Calu3 (cell line): ENCODE results near the gene HOXB6. TPM values are rescaled to one million over a fixed set of nuclear protein-coding genes. Genes with fewer than 3 reads are reported as not detected.
A peak's percentile ranks its signal among the peaks of the same experiment; 100 is the strongest.

ENCODE experiments used
- BruUV-seq: library from RNA; stranded (reverse); fragments of 400-500 nt; replicated peaks from 2 replicates; lab custom pipeline; 2021; lab: Mats Ljungman, UMichigan
- CTCF ChIA-PET: fragments of 300-600 bp; sonication (Branson Sonifier 250); formaldehyde crosslinking; loops from one replicate; lab custom pipeline; 2022; ENCODE audit warnings: antibody characterized with exemption; lab: Charles Lee
- DNase-seq: peaks from one replicate; pipeline ENCODE4 v3.0.0; 2022
- H3K27ac Mint-ChIP-seq: one replicate; pipeline ENCODE4 v1.8.0; 2022; ENCODE audit warnings: mixed read lengths; ENCODE audit not compliant: unreplicated experiment
- H3K27me3 Mint-ChIP-seq: one replicate; pipeline ENCODE4 v1.8.0; 2022; ENCODE audit warnings: mixed read lengths; ENCODE audit not compliant: unreplicated experiment
- H3K36me3 Mint-ChIP-seq: one replicate; pipeline ENCODE4 v1.8.0; 2022; ENCODE audit warnings: mild to moderate bottlenecking, moderate library complexity, mixed read lengths; ENCODE audit not compliant: insufficient read depth, unreplicated experiment
- H3K4me1 Mint-ChIP-seq: one replicate; pipeline ENCODE4 v1.8.0; 2022; ENCODE audit warnings: mild to moderate bottlenecking, low read depth, mixed read lengths; ENCODE audit not compliant: unreplicated experiment
- H3K4me3 Mint-ChIP-seq: one replicate; pipeline ENCODE4 v1.8.0; 2022; ENCODE audit warnings: mild to moderate bottlenecking, low read depth, moderate library complexity, mixed read lengths; ENCODE audit not compliant: unreplicated experiment
- H3K9me3 Mint-ChIP-seq: one replicate; pipeline ENCODE4 v1.8.0; 2022; ENCODE audit warnings: low read depth, mixed read lengths; ENCODE audit not compliant: unreplicated experiment
- CTCF ChIP-seq: fragments of 200-600 bp; IDR thresholded peaks from one replicate; pipeline ENCODE4 v1.8.0; 2022; ENCODE audit warnings: antibody characterized with exemption; ENCODE audit not compliant: unreplicated experiment
- intact Hi-C: fragments of 100-400 bp; cut with micrococcal nuclease; formaldehyde crosslinking; loops from one replicate; pipeline ENCODE4 v1.10.0; 2022; ENCODE audit not compliant: unreplicated experiment
- total RNA-seq: library from RNA; stranded (reverse); gene quantifications from 2 replicates; pipeline ENCODE4 v1.2.3, GENCODE V29; 2022

The HOXB6 gene
- total RNA-seq, 1 experiment from 2014 or later = 140 TPM

- BruUV-seq = TSS peak; percentile 9
- Mint-ChIP-seq H3K27ac (peak overlapping the region; percentile 95), H3K9me3 (no peaks in the 10 kb centered on the region), H3K27me3 (peaks cover 5% of the 10 kb centered on the region), H3K4me1 (peaks cover 80% of the 10 kb centered on the region), H3K4me3 (peak overlapping the region; percentile 88), H3K36me3 (peaks cover 99% of the 10 kb centered on the region)
- CTCF ChIA-PET = interaction anchor here (0.8 to 1.8 kb wide), 5 partner anchors 9 to 328 kb away, joined by 3 to 10 read pairs (median 5); no protein-coding TSS in a partner anchor
- intact Hi-C loops = no loop called here
- no peak for DNase-seq
- no peak for TF ChIP-seq CTCF
These were observed 15.5 kb downstream of the HOXB6 start for GRCh38 chr17:48589060-48589830.

- no TSS peak for BruUV-seq
- intact Hi-C loops = no loop called here
- CTCF ChIA-PET = interaction anchor here (0.5 to 1.8 kb wide), 9 partner anchors 9 to 327 kb away, joined by 3 to 10 read pairs (median 4); no protein-coding TSS in a partner anchor
- Mint-ChIP-seq H3K9me3 (no peaks in the 10 kb centered on the region), H3K36me3 (peaks cover 96% of the 10 kb centered on the region), H3K27me3 (peaks cover 12% of the 10 kb centered on the region), H3K4me3 (peak overlapping the region; percentile 88), H3K27ac (peak overlapping the region; percentile 95), H3K4me1 (peaks cover 80% of the 10 kb centered on the region)
- TF ChIP-seq CTCF = no peak
- DNase-seq = no peak
These were observed 16.3 kb downstream of the HOXB6 start for GRCh38 chr17:48588528-48588927.

GRCh38 chr17:48588074-48588415 is 16.7 kb downstream of the HOXB6 start:
- intact Hi-C loops = no loop called here
- DNase-seq = no peak
- Mint-ChIP-seq H3K4me1 (peaks cover 80% of the 10 kb centered on the region), H3K27ac (peak overlapping the region; percentile 95), H3K36me3 (peaks cover 95% of the 10 kb centered on the region), H3K9me3 (no peaks in the 10 kb centered on the region), H3K4me3 (peak overlapping the region; percentile 88), H3K27me3 (peaks cover 16% of the 10 kb centered on the region)
- CTCF ChIA-PET = interaction anchor here (0.5 to 1.8 kb wide), 18 partner anchors 8 to 328 kb away, joined by 3 to 10 read pairs (median 4); no protein-coding TSS in a partner anchor
- no peak for TF ChIP-seq CTCF
- no TSS peak for BruUV-seq

- Mint-ChIP-seq H3K27me3 (peaks cover 16% of the 10 kb centered on the region), H3K4me1 (peaks cover 80% of the 10 kb centered on the region), H3K36me3 (peaks cover 95% of the 10 kb centered on the region), H3K27ac (peak overlapping the region; percentile 95), H3K9me3 (no peaks in the 10 kb centered on the region), H3K4me3 (peak overlapping the region; percentile 88)
- CTCF ChIA-PET = interaction anchor here (0.5 to 1.8 kb wide), 13 partner anchors 7 to 328 kb away, joined by 3 to 10 read pairs (median 4); no protein-coding TSS in a partner anchor
- intact Hi-C loops = no loop called here
- no TSS peak for BruUV-seq
- DNase-seq = no peak
- no peak for TF ChIP-seq CTCF
These were observed 17.3 kb downstream of the HOXB6 start for GRCh38 chr17:48587276-48588073.
